DMS79 (cell line): ENCODE data around the gene EZR.

Source experiments
- DNase-seq: peaks from one replicate; lab custom pipeline; 2025; lab: John Stamatoyannopoulos, UW

EZR gene

GRCh38 chr6:158819213-158819976 lies at the start of gene EZR:
EZR (minus strand) TSS chr6:158819368; CDS start chr6:158818093, 1,275 bp downstream.
- DNase-seq: peak; percentile 59

- DNase-seq: no peak
Measured at GRCh38 chr6:158868122-158868480, 48.9 kb upstream of the EZR start.

GRCh38 chr6:158867381-158868121 lies 48.4 kb upstream of the EZR start:
- peak; percentile 6 for DNase-seq

GRCh38 chr6:158865769-158866168 lies 46.6 kb upstream of the EZR start:
- DNase-seq: no peak

- DNase-seq: no peak
Measured at GRCh38 chr6:158863646-158864045, 44.5 kb upstream of the EZR start.

GRCh38 chr6:158861686-158862381 lies 42.7 kb upstream of the EZR start:
- DNase-seq: no peak

- no peak for DNase-seq
Measured at GRCh38 chr6:158860279-158860865, 41.2 kb upstream of the EZR start.

GRCh38 chr6:158856261-158856660 lies 37.1 kb upstream of the EZR start:
- no peak for DNase-seq

GRCh38 chr6:158854214-158855101 lies 35.3 kb upstream of the EZR start:
- DNase-seq: no peak

GRCh38 chr6:158853880-158854213 lies 34.7 kb upstream of the EZR start:
- no peak for DNase-seq

- peak; percentile 81 for DNase-seq
Measured at GRCh38 chr6:158853072-158853879, 34.1 kb upstream of the EZR start.

- no peak for DNase-seq
Measured at GRCh38 chr6:158852312-158853071, 33.3 kb upstream of the EZR start.

GRCh38 chr6:158850807-158851115 lies 31.6 kb upstream of the EZR start:
- no peak for DNase-seq

- peak; percentile 45 for DNase-seq
Measured at GRCh38 chr6:158849899-158850806, 31.0 kb upstream of the EZR start.

GRCh38 chr6:158848490-158848895 lies 29.3 kb upstream of the EZR start:
- DNase-seq: no peak

GRCh38 chr6:158847786-158848185 lies 28.6 kb upstream of the EZR start:
- DNase-seq: no peak

GRCh38 chr6:158847012-158847529 lies 27.9 kb upstream of the EZR start:
- no peak for DNase-seq

- no peak for DNase-seq
Measured at GRCh38 chr6:158843751-158844683, 24.8 kb upstream of the EZR start.
